ENCODE results near the gene RAB30.
A peak's percentile ranks its signal among the peaks of the same experiment; 100 is the strongest.
"Not testable (repeated sequence)": the region's sequence is repeated elsewhere in the genome, so short reads cannot be mapped to it uniquely, and the experiment has no call there.

Gene RAB30

GRCh38 chr11:82959987-82960778, 111.5 kb downstream of the RAB30 start:
- peaks cover 42% of the 10 kb centered on the region for H3K9me3 Mint-ChIP-seq
- H3K27me3 Mint-ChIP-seq (ENCODE audit: low read depth, poor library complexity) = no peaks in the 10 kb centered on the region
- TF ChIP-seq, protein P1, sequence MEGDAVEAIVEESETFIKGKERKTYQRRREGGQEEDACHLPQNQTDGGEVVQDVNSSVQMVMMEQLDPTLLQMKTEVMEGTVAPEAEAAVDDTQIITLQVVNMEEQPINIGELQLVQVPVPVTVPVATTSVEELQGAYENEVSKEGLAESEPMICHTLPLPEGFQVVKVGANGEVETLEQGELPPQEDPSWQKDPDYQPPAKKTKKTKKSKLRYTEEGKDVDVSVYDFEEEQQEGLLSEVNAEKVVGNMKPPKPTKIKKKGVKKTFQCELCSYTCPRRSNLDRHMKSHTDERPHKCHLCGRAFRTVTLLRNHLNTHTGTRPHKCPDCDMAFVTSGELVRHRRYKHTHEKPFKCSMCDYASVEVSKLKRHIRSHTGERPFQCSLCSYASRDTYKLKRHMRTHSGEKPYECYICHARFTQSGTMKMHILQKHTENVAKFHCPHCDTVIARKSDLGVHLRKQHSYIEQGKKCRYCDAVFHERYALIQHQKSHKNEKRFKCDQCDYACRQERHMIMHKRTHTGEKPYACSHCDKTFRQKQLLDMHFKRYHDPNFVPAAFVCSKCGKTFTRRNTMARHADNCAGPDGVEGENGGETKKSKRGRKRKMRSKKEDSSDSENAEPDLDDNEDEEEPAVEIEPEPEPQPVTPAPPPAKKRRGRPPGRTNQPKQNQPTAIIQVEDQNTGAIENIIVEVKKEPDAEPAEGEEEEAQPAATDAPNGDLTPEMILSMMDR (IDR thresholded peaks at IDR 0.05) = no peak
- peaks cover 19% of the 10 kb centered on the region for H3K4me1 Mint-ChIP-seq
- H3K27ac Mint-ChIP-seq = peak overlapping the region; percentile 69
- peaks cover 10% of the 10 kb centered on the region for H3K36me3 Mint-ChIP-seq (ENCODE audit: low read depth)
- no peak overlapping the region for H3K4me3 Mint-ChIP-seq
- no peak for DNase-seq

DNA sequence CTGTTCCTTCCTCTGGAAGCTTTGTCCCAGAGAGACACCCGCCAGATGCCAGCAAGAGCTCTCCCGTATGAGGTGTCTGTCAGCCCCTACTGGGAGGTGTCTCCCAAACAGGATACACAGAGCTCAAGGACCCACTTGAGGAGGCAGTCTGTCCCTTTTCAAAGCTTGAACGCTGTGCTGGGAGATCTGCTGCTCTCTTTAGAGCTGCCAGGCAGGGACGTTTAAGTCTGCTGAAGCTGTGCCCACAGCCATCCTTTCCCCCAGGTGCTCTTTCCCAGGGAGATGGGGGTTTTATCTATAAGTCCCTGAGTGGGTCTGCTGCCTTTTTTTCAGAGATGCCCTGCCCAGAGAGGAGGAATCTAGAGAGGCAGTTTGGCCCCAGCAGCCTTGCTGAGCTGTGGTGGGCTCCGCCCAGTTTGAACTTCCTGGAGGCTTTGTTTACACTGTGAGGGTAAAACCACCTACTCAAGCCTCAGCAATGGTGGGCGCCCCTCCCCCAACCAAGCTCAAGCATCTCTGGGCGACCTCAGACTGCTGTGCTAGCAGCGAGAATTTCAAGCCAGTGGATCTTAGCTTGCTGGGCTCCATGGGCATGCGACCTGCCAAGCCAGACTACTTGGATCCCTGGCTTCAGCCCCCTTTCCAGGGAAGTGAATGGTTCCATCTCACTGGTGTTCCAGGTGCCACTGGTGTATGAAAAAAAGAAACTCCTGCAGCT, 115.8 kb downstream of the RAB30 start:
- peaks cover 13% of the 10 kb centered on the region for H3K4me1 Mint-ChIP-seq
- H3K36me3 Mint-ChIP-seq (ENCODE audit: low read depth) = peaks cover 31% of the 10 kb centered on the region
- DNase-seq = peak; percentile 40
- not testable (repeated sequence) for H3K4me3 Mint-ChIP-seq; H3K27ac Mint-ChIP-seq; H3K27me3 Mint-ChIP-seq (ENCODE audit: low read depth, poor library complexity)
- peaks cover 58% of the 10 kb centered on the region for H3K9me3 Mint-ChIP-seq

DNA sequence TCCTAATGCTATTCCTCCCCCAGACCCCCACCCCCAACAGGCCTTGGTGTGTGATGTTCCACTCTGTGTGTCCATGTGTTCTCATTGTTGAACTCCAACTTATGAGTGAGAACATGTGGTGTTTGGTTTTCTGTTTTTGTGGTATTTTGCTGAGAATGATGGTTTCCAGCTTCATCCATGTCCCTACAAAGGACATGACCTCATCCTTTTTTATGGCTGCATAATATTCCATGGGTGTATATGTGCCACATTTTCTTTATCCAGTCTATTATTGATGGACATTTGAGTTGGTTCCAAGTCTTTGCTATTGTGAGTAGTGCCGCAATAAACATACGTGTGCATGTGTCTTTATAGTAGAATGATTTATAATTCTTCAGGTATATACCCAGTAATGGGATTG, 121.2 kb downstream of the RAB30 start:
- H3K4me3 Mint-ChIP-seq; DNase-seq; H3K27me3 Mint-ChIP-seq (ENCODE audit: low read depth, poor library complexity); H3K4me1 Mint-ChIP-seq; H3K27ac Mint-ChIP-seq: not testable (repeated sequence)
- peaks cover 52% of the 10 kb centered on the region for H3K9me3 Mint-ChIP-seq
- peaks cover 24% of the 10 kb centered on the region for H3K36me3 Mint-ChIP-seq (ENCODE audit: low read depth)

DNA sequence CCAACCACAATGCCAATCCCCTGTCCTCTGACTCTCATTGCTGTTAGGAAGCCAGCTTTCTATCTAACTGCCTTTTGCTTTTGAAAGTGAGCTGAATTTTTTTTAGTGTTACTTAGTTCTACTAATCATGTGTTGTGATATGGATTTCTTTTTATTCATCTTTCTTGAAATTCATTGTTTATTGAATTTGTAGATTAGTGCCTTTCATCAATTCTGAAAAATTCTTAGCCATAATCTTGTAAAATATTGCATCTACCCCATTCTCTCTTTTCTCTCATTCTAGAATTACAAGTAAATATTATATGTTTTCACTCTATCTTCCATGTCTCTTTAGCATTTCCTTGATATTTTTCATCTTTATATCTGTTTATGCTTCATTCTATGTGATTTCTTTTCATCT, 122.3 kb downstream of the RAB30 start:
- TF ChIP-seq, protein P1 (IDR thresholded peaks at IDR 0.05) = no peak
- Mint-ChIP-seq H3K27ac (no peak overlapping the region), H3K9me3 (peaks cover 41% of the 10 kb centered on the region), H3K4me1 (no peaks in the 10 kb centered on the region), H3K27me3 (ENCODE audit: low read depth, poor library complexity) (no peaks in the 10 kb centered on the region), H3K36me3 (ENCODE audit: low read depth) (peaks cover 16% of the 10 kb centered on the region), H3K4me3 (no peak overlapping the region)
- DNase-seq = no peak

DNA sequence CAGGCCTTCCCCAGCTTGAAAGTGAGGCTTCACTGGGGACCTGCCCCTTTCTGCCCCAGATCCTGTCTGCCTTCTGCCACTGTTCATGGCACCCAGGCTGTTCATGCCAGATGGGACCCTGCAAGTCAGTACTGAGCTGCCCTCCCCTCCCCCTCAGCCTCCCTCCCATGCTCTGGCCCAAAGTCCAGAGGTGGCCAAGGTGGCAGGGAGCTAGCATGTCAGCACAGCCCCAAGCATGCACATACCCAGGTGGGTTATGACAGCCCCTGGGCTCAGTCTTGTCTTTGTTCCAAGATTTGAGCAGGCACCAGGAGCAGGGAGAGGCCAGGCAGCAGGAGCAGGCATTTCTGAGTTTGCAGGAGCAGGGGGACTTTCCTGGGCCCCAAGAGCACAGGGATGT, 126.0 kb downstream of the RAB30 start:
- Mint-ChIP-seq H3K36me3 (ENCODE audit: low read depth) (no peaks in the 10 kb centered on the region), H3K4me3 (no peak overlapping the region), H3K9me3 (peaks cover 28% of the 10 kb centered on the region), H3K27ac (no peak overlapping the region), H3K27me3 (ENCODE audit: low read depth, poor library complexity) (no peaks in the 10 kb centered on the region), H3K4me1 (no peaks in the 10 kb centered on the region)
- DNase-seq = no peak
- TF ChIP-seq, protein P1 (IDR thresholded peaks at IDR 0.05) = no peak

GRCh38 chr11:82945041-82945440, 126.7 kb downstream of the RAB30 start:
- not testable (repeated sequence) for H3K4me1 Mint-ChIP-seq; H3K36me3 Mint-ChIP-seq (ENCODE audit: low read depth); H3K27ac Mint-ChIP-seq; DNase-seq; H3K27me3 Mint-ChIP-seq (ENCODE audit: low read depth, poor library complexity); H3K4me3 Mint-ChIP-seq
- peaks cover 30% of the 10 kb centered on the region for H3K9me3 Mint-ChIP-seq

- Mint-ChIP-seq H3K36me3 (ENCODE audit: low read depth) (no peaks in the 10 kb centered on the region), H3K27ac (no peak overlapping the region), H3K4me1 (no peaks in the 10 kb centered on the region), H3K27me3 (ENCODE audit: low read depth, poor library complexity) (no peaks in the 10 kb centered on the region), H3K9me3 (peaks cover 31% of the 10 kb centered on the region), H3K4me3 (no peak overlapping the region)
- no peak for DNase-seq
- TF ChIP-seq, protein P1 (IDR thresholded peaks at IDR 0.05) = no peak
These were observed 127.5 kb downstream of the RAB30 start for GRCh38 chr11:82944198-82944597.

- H3K4me3 Mint-ChIP-seq; H3K4me1 Mint-ChIP-seq; H3K27ac Mint-ChIP-seq; H3K36me3 Mint-ChIP-seq (ENCODE audit: low read depth); DNase-seq; H3K27me3 Mint-ChIP-seq (ENCODE audit: low read depth, poor library complexity): not testable (repeated sequence)
- H3K9me3 Mint-ChIP-seq = peaks cover 35% of the 10 kb centered on the region
These were observed 128.3 kb downstream of the RAB30 start for GRCh38 chr11:82943430-82943829.

Data from nephron progenitor cell (in vitro differentiated cells).